Small intestine (tissue), 7 donors: Measurements from ENCODE around the gene FBP2. TPM values are rescaled to one million over a fixed set of nuclear protein-coding genes. Genes with fewer than 3 reads are reported as not detected.
"Not testable (repeated sequence)": the region's sequence is repeated elsewhere in the genome, so short reads cannot be mapped to it uniquely, and the experiment has no call there.

Experiments
- DNase-seq, 2 donors: peaks; one replicate each; pipeline versions ENCODE4 v3.0.0 to v3.0.0-alpha.2; 2013
- FAIRE-seq: peaks from 2 replicates; lab custom pipeline; 2012; peaks lifted over from hg19 to GRCh38; lab: Jason Lieb, UNC
- H3K27ac ChIP-seq, 3 donors: one replicate each; pipeline ENCODE4 v1.5.1; 2013; ENCODE audit warnings: low read length in 2 of 3, mild to moderate bottlenecking in 2 of 3, control low read depth in 1 of 3, inconsistent platforms in 1 of 3, low read depth in 1 of 3, moderate library complexity in 1 of 3
- H3K27me3 ChIP-seq, 3 donors: one replicate each; pipeline ENCODE4 v1.6.1; 2013; ENCODE audit warnings: low read length in 3 of 3, inconsistent platforms in 1 of 3; ENCODE audit not compliant: control insufficient read depth in 3 of 3, insufficient read depth in 3 of 3
- H3K36me3 ChIP-seq, 3 donors: one replicate each; pipeline ENCODE4 v1.6.1; 2013; ENCODE audit warnings: low read length in 3 of 3, inconsistent platforms in 1 of 3, low read depth in 1 of 3, mild to moderate bottlenecking in 1 of 3, moderate library complexity in 1 of 3; ENCODE audit not compliant: control insufficient read depth in 3 of 3, insufficient read depth in 2 of 3
- H3K4me1 ChIP-seq, 3 donors: one replicate each; pipeline ENCODE4 v1.6.1; 2013; ENCODE audit warnings: low read length in 2 of 3, inconsistent platforms in 1 of 3, low read depth in 1 of 3, mild to moderate bottlenecking in 1 of 3, moderate library complexity in 1 of 3; ENCODE audit not compliant: control insufficient read depth in 3 of 3, insufficient read depth in 2 of 3
- H3K4me3 ChIP-seq, 3 donors: one replicate each; pipeline ENCODE4 v1.5.1; 2013; ENCODE audit warnings: low read length in 3 of 3, control low read depth in 1 of 3, inconsistent platforms in 1 of 3, low read depth in 1 of 3, mild to moderate bottlenecking in 1 of 3, moderate library complexity in 1 of 3
- H3K9me3 ChIP-seq, 2 donors: one replicate each; pipeline ENCODE4 v1.6.1; 2013; ENCODE audit warnings: low read depth in 1 of 2, low read length in 1 of 2; ENCODE audit not compliant: control insufficient read depth in 2 of 2, insufficient read depth in 1 of 2
- WGBS, 3 donors: extraction: QIAGEN DNeasy Blood & Tissue Kit; methylation state at CpG; one replicate each; pipeline ENCODE4 v1.1.7; 2013; 5-methylcytosine and 5-hydroxymethylcytosine counted together
- polyA plus RNA-seq, 4 donors: library from polyadenylated mRNA; stranded (reverse) in 3 of 4; unstranded in 1 of 4; fragments of 200-250 nt in 3 of 4; fragments of 120-200 nt in 1 of 4; gene quantifications; one replicate each; pipeline versions ENCODE4 v1.2.1 to v1.2.3, GENCODE V29; 2013
- donor health status: healthy with polysubstance abuse.
- donor health status: control.
- donor health status: control.
- donor health status: Bipolar disorder and iron deficiency.
- donor health status: healthy.

The FBP2 gene
- polyA plus RNA-seq, 4 donors, result 0.24 to 1.9 (median 1.1) TPM; not detected in 1

- Histone ChIP-seq H3K4me1 (no peaks in the 10 kb centered on the region), H3K9me3 (no peaks in the 10 kb centered on the region), H3K36me3 (no peaks in the 10 kb centered on the region), H3K27ac (no peak overlapping the region), H3K4me3 (no peak overlapping the region), H3K27me3 (no peaks in the 10 kb centered on the region)
- 82 to 91% (median 90%) methylated on average over 2 of the region's 2 CpGs for WGBS, 3 donors
- FAIRE-seq (no peak), DNase-seq (no peak)
These were observed 26.4 kb downstream of the FBP2 start for GRCh38 chr9:94567271-94567670.

GRCh38 chr9:94566550-94566949 lies 27.1 kb downstream of the FBP2 start:
- FAIRE-seq, result no peak

GRCh38 chr9:94564279-94564678 lies 29.3 kb downstream of the FBP2 start:
- not testable (repeated sequence) for DNase-seq, H3K36me3 ChIP-seq, H3K4me1 ChIP-seq, H3K4me3 ChIP-seq, FAIRE-seq, H3K27ac ChIP-seq, H3K27me3 ChIP-seq, H3K9me3 ChIP-seq
- WGBS, 3 donors, result 66 to 83% (median 68%) methylated on average over 3 of the region's 3 CpGs

More at GRCh38 chr9:94566550-94566949, 27.1 kb downstream of the FBP2 start:
- H3K4me1 ChIP-seq, result no peaks in the 10 kb centered on the region
- H3K4me3 ChIP-seq, result no peak overlapping the region
- DNase-seq, result no peak
- H3K36me3 ChIP-seq, result no peaks in the 10 kb centered on the region
- H3K9me3 ChIP-seq, result no peaks in the 10 kb centered on the region
- no peak overlapping the region for H3K27ac ChIP-seq
- H3K27me3 ChIP-seq, result no peaks in the 10 kb centered on the region

- 75 to 78% (median 76%) methylated on average over 2 of the region's 2 CpGs for whole genome bisulfite sequencing, 3 donors
- no peak for FAIRE-seq
These were observed 30.1 kb downstream of the FBP2 start for GRCh38 chr9:94563548-94563947.

GRCh38 chr9:94560237-94560636 lies 33.4 kb downstream of the FBP2 start:
- no peak for FAIRE-seq
- H3K36me3 ChIP-seq, result no peaks in the 10 kb centered on the region
- no peaks in the 10 kb centered on the region for H3K4me1 ChIP-seq
- 87 to 93% (median 89%) methylated on average over 6 of the region's 6 CpGs for WGBS, 3 donors
- no peak for DNase-seq
- H3K27ac ChIP-seq, result no peak overlapping the region
- no peaks in the 10 kb centered on the region for H3K9me3 ChIP-seq
- no peak overlapping the region for H3K4me3 ChIP-seq
- no peaks in the 10 kb centered on the region for H3K27me3 ChIP-seq

More at GRCh38 chr9:94563548-94563947, 30.1 kb downstream of the FBP2 start:
- no peak overlapping the region for H3K27ac ChIP-seq
- no peaks in the 10 kb centered on the region for H3K36me3 ChIP-seq
- DNase-seq, result no peak
- no peaks in the 10 kb centered on the region for H3K9me3 ChIP-seq
- no peaks in the 10 kb centered on the region for H3K27me3 ChIP-seq
- H3K4me3 ChIP-seq, result no peak overlapping the region
- no peaks in the 10 kb centered on the region for H3K4me1 ChIP-seq

- no peak overlapping the region for H3K27ac ChIP-seq
- no peak overlapping the region for H3K4me3 ChIP-seq
- H3K27me3 ChIP-seq, result no peaks in the 10 kb centered on the region
- H3K9me3 ChIP-seq, result no peaks in the 10 kb centered on the region
- 86 to 95% (median 88%) methylated on average over 4 of the region's 4 CpGs for WGBS, 3 donors
- no peak for FAIRE-seq
- H3K36me3 ChIP-seq, result no peaks in the 10 kb centered on the region
- no peaks in the 10 kb centered on the region for H3K4me1 ChIP-seq
- no peak for DNase-seq
These were observed 36.2 kb downstream of the FBP2 start for GRCh38 chr9:94557376-94557775.

- Histone ChIP-seq H3K27me3 (no peaks in the 10 kb centered on the region), H3K27ac (peak within 1 kb of the TSS in 2 of 3 donors; percentile 73 to 88), H3K36me3 (no peaks in the 10 kb centered on the region), H3K4me1 (no peaks in the 10 kb centered on the region), H3K4me3 (peak within 1 kb of the TSS in 1 of 3 donors; percentile 66), H3K9me3 (no peaks in the 10 kb centered on the region)
- 41 to 78% (median 53%) methylated on average over 40 of the region's 40 CpGs for WGBS, 3 donors
- FAIRE-seq, result no peak
- DNase-seq, result peak; percentile 74 to 90
These were observed 38.9 kb downstream of the FBP2 start, which contains the start of gene PCAT7 for GRCh38 chr9:94554439-94555331. PCAT7 (plus strand) TSS chr9:94555083.

GRCh38 chr9:94554078-94554438 lies 39.6 kb downstream of the FBP2 start:
- H3K27ac ChIP-seq, result peak overlapping the region in 1 of 3 donors; percentile 88
- peak overlapping the region in 1 of 3 donors; percentile 66 for H3K4me3 ChIP-seq
- no peak for FAIRE-seq

More at GRCh38 chr9:94554078-94554438, 39.6 kb downstream of the FBP2 start:
- Histone ChIP-seq H3K4me1 (no peaks in the 10 kb centered on the region), H3K9me3 (no peaks in the 10 kb centered on the region), H3K36me3 (no peaks in the 10 kb centered on the region), H3K27me3 (no peaks in the 10 kb centered on the region)
- peak in 1 of 2 donors; percentile 74 for DNase-seq
- 19 to 69% (median 26%) methylated on average over 9 to 16 of the region's 16 CpGs for WGBS, 3 donors
